WTC11 (cell line): ENCODE results near the gene ZNF736. TPM values are rescaled to one million over a fixed set of nuclear protein-coding genes. Genes with fewer than 3 reads are reported as not detected.

Experiments used
- ATAC-seq: fragments of 200-7000 bp; cut with Tn5 transposase; 2 replicates; pipeline ENCODE4 v1.10.0; 2021; ENCODE audit warnings: mild to moderate bottlenecking, moderate library complexity
- CTCF ChIA-PET: fragments of 300-600 bp; sonication (Branson Sonifier 250); formaldehyde crosslinking; loops from one replicate; lab custom pipeline; 2021; ENCODE audit warnings: antibody characterized with exemption; lab: Charles Lee
- POLR2A ChIA-PET: fragments of 350-600 bp; sonication (Branson Sonifier 250); formaldehyde crosslinking; loops from one replicate; lab custom pipeline; 2021; ENCODE audit warnings: antibody characterized with exemption; lab: Charles Lee
- DNase-seq: peaks from one replicate; pipeline ENCODE4 v3.0.0; 2021; ENCODE audit warnings: low spot score
- H3K27ac Mint-ChIP-seq: 2 replicates; pipeline ENCODE4 v1.8.0; 2021; ENCODE audit warnings: mixed read lengths
- H3K27me3 Mint-ChIP-seq: 2 replicates; pipeline ENCODE4 v1.8.0; 2021; ENCODE audit warnings: low read depth, mild to moderate bottlenecking, moderate library complexity, mixed read lengths
- H3K36me3 Mint-ChIP-seq: 2 replicates; pipeline ENCODE4 v1.8.0; 2021; ENCODE audit warnings: mixed read lengths
- H3K4me1 Mint-ChIP-seq: 2 replicates; pipeline ENCODE4 v1.8.0; 2022; ENCODE audit warnings: mixed read lengths
- H3K4me3 Mint-ChIP-seq: 2 replicates; pipeline ENCODE4 v1.8.0; 2021; ENCODE audit warnings: mild to moderate bottlenecking, moderate library complexity, mixed read lengths
- H3K9me3 Mint-ChIP-seq: 2 replicates; pipeline ENCODE4 v1.8.0; 2021; ENCODE audit warnings: mixed read lengths
- CBFB ChIP-seq: sonication (generic); formaldehyde crosslinking; IDR thresholded peaks from 2 replicates; pipeline ENCODE4 v1.8.1; 2022; ENCODE audit warnings: mild to moderate bottlenecking, low read depth, missing genetic modification reagents
- ESRRA ChIP-seq: sonication (generic); formaldehyde crosslinking; IDR thresholded peaks from 2 replicates; pipeline ENCODE4 v1.8.1; 2022; ENCODE audit warnings: mild to moderate bottlenecking, missing genetic modification reagents, borderline replicate concordance
- GRHL2 ChIP-seq: fragments of 250-450 bp; sonication (Bioruptor Pico); IDR thresholded peaks from 2 replicates; pipeline ENCODE4 v1.8.0; 2022; ENCODE audit warnings: mild to moderate bottlenecking, moderate library complexity; ENCODE audit not compliant: insufficient replicate concordance, severe bottlenecking
- IRF1 ChIP-seq: sonication (generic); formaldehyde crosslinking; IDR thresholded peaks from 2 replicates; pipeline ENCODE4 v1.8.0; 2023; ENCODE audit warnings: missing genetic modification reagents
- KAT7 ChIP-seq: sonication (generic); formaldehyde crosslinking; IDR thresholded peaks from 2 replicates; pipeline ENCODE4 v1.8.1; 2023; ENCODE audit warnings: missing genetic modification reagents, mild to moderate bottlenecking, borderline replicate concordance
- RELA ChIP-seq: sonication (generic); formaldehyde crosslinking; IDR thresholded peaks from 2 replicates; pipeline ENCODE4 v1.8.1; 2022; ENCODE audit warnings: missing genetic modification reagents, mild to moderate bottlenecking, borderline replicate concordance
- TEAD4 ChIP-seq: sonication (generic); formaldehyde crosslinking; IDR thresholded peaks from 2 replicates; pipeline ENCODE4 v1.8.0; 2022; ENCODE audit warnings: mild to moderate bottlenecking, missing genetic modification reagents
- TP53 ChIP-seq: sonication (generic); formaldehyde crosslinking; IDR thresholded peaks from 2 replicates; pipeline ENCODE4 v1.8.1; 2023; ENCODE audit warnings: mild to moderate bottlenecking, missing genetic modification reagents
- ZNF138 ChIP-seq: sonication (generic); formaldehyde crosslinking; conservative IDR thresholded peaks from 2 replicates; pipeline ENCODE4 v1.8.1; 2022; ENCODE audit warnings: mild to moderate bottlenecking, moderate library complexity, missing genetic modification reagents
- total RNA-seq: library from RNA; stranded (reverse); gene quantifications from 3 replicates; pipeline ENCODE4 v1.2.3, GENCODE V29; 2021
- TF ChIP-seq, protein P1 (sequence below): sonication (generic); formaldehyde crosslinking; IDR thresholded peaks from 2 replicates; pipeline ENCODE4 v1.8.1; 2022; ENCODE audit warnings: mild to moderate bottlenecking, missing genetic modification reagents, moderate library complexity, borderline replicate concordance
- TF ChIP-seq, protein P2 (sequence below): sonication (generic); formaldehyde crosslinking; IDR thresholded peaks from 2 replicates; pipeline ENCODE4 v1.8.1; 2023; ENCODE audit warnings: mild to moderate bottlenecking, missing genetic modification reagents
- TF ChIP-seq, protein P3 (sequence below): sonication (generic); formaldehyde crosslinking; IDR thresholded peaks from 2 replicates; pipeline ENCODE4 v1.8.1; 2022; ENCODE audit warnings: low read depth, missing genetic modification reagents, borderline replicate concordance
- TF ChIP-seq, protein P4 (sequence below): sonication (generic); formaldehyde crosslinking; IDR thresholded peaks from 2 replicates; pipeline ENCODE4 v1.8.0; 2022; ENCODE audit warnings: mild to moderate bottlenecking, missing genetic modification reagents
- TF ChIP-seq, protein P5 (sequence below): fragments of 250-450 bp; sonication (Bioruptor Pico); IDR thresholded peaks from 2 replicates; pipeline ENCODE4 v1.9.0; 2021; ENCODE audit warnings: mild to moderate bottlenecking

Gene ZNF736
- total RNA-seq, 1 experiment from 2014 or later, result 0.02 TPM

DNA sequence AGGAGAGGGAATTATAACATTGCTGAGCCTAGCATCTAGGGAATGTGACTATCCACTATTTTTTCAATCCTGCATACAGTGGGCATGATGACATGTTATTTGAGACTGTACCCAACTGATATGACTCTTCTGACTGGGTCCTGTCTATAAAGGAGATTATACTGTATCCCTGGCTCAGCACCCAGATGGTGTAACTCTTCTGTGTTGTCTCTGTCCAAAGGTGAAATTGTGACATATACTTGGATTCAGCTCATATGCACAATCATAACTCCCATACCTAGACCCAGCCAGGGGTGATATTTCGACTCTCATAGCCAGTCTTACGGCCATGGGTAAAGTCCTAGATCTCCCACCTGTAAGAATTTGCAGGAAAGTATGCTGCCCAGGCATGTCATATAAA lies 59.3 kb downstream of the ZNF736 start (continued):
- no peak for TF ChIP-seq KAT7 (CRISPR knock-in tag)

- CTCF ChIA-PET, result no interaction called here
- TF ChIP-seq GRHL2 (CRISPR knock-in tag), result no peak
- TF ChIP-seq, protein P1, sequence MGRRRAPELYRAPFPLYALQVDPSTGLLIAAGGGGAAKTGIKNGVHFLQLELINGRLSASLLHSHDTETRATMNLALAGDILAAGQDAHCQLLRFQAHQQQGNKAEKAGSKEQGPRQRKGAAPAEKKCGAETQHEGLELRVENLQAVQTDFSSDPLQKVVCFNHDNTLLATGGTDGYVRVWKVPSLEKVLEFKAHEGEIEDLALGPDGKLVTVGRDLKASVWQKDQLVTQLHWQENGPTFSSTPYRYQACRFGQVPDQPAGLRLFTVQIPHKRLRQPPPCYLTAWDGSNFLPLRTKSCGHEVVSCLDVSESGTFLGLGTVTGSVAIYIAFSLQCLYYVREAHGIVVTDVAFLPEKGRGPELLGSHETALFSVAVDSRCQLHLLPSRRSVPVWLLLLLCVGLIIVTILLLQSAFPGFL (CRISPR knock-in tag), result no peak
- TF ChIP-seq, protein P2, sequence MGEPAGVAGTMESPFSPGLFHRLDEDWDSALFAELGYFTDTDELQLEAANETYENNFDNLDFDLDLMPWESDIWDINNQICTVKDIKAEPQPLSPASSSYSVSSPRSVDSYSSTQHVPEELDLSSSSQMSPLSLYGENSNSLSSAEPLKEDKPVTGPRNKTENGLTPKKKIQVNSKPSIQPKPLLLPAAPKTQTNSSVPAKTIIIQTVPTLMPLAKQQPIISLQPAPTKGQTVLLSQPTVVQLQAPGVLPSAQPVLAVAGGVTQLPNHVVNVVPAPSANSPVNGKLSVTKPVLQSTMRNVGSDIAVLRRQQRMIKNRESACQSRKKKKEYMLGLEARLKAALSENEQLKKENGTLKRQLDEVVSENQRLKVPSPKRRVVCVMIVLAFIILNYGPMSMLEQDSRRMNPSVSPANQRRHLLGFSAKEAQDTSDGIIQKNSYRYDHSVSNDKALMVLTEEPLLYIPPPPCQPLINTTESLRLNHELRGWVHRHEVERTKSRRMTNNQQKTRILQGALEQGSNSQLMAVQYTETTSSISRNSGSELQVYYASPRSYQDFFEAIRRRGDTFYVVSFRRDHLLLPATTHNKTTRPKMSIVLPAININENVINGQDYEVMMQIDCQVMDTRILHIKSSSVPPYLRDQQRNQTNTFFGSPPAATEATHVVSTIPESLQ (CRISPR knock-in tag), result no peak
- no peak for TF ChIP-seq RELA (CRISPR knock-in tag)
- TF ChIP-seq ESRRA, result no peak
- TF ChIP-seq, protein P3, sequence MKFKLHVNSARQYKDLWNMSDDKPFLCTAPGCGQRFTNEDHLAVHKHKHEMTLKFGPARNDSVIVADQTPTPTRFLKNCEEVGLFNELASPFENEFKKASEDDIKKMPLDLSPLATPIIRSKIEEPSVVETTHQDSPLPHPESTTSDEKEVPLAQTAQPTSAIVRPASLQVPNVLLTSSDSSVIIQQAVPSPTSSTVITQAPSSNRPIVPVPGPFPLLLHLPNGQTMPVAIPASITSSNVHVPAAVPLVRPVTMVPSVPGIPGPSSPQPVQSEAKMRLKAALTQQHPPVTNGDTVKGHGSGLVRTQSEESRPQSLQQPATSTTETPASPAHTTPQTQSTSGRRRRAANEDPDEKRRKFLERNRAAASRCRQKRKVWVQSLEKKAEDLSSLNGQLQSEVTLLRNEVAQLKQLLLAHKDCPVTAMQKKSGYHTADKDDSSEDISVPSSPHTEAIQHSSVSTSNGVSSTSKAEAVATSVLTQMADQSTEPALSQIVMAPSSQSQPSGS (CRISPR knock-in tag), result no peak
- TF ChIP-seq TP53 (CRISPR knock-in tag), result no peak
- TF ChIP-seq, protein P4, sequence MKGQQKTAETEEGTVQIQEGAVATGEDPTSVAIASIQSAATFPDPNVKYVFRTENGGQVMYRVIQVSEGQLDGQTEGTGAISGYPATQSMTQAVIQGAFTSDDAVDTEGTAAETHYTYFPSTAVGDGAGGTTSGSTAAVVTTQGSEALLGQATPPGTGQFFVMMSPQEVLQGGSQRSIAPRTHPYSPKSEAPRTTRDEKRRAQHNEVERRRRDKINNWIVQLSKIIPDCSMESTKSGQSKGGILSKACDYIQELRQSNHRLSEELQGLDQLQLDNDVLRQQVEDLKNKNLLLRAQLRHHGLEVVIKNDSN (CRISPR knock-in tag), result no peak
- no peak for TF ChIP-seq IRF1 (CRISPR knock-in tag)
- no peak for TF ChIP-seq KAT7 (CRISPR knock-in tag)
- no peak for TF ChIP-seq CBFB (CRISPR knock-in tag)
- TF ChIP-seq ZNF138, result no peak
- TF ChIP-seq, protein P5, sequence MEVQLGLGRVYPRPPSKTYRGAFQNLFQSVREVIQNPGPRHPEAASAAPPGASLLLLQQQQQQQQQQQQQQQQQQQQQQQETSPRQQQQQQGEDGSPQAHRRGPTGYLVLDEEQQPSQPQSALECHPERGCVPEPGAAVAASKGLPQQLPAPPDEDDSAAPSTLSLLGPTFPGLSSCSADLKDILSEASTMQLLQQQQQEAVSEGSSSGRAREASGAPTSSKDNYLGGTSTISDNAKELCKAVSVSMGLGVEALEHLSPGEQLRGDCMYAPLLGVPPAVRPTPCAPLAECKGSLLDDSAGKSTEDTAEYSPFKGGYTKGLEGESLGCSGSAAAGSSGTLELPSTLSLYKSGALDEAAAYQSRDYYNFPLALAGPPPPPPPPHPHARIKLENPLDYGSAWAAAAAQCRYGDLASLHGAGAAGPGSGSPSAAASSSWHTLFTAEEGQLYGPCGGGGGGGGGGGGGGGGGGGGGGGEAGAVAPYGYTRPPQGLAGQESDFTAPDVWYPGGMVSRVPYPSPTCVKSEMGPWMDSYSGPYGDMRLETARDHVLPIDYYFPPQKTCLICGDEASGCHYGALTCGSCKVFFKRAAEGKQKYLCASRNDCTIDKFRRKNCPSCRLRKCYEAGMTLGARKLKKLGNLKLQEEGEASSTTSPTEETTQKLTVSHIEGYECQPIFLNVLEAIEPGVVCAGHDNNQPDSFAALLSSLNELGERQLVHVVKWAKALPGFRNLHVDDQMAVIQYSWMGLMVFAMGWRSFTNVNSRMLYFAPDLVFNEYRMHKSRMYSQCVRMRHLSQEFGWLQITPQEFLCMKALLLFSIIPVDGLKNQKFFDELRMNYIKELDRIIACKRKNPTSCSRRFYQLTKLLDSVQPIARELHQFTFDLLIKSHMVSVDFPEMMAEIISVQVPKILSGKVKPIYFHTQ (CRISPR knock-in tag), result no peak
- no peak for TF ChIP-seq TEAD4 (CRISPR knock-in tag)
- TF ChIP-seq, all 79 proteins: peak for 0
- ATAC-seq (no peak), DNase-seq (no peak)
- Mint-ChIP-seq H3K27me3 (peaks cover 4% of the 10 kb centered on the region; the same call in 1 of the 2 replicates), H3K9me3 (peaks cover 77% of the 10 kb centered on the region), H3K36me3 (peaks cover 64% of the 10 kb centered on the region), H3K4me3 (no peak overlapping the region), H3K27ac (no peak overlapping the region), H3K4me1 (no peaks in the 10 kb centered on the region)
- POLR2A ChIA-PET, result no interaction called here
Observed at GRCh38 chr7:64400401-64400800, 86.6 kb downstream of the ZNF736 start.

Other genes starting within 250 kb of the ZNF736 start
- gene ZNF735, start 106.8 kb upstream of the ZNF736 start, total RNA-seq, result not detected in 3 replicates
- not detected in 3 replicates for gene ZNF679, start 85.5 kb upstream of the ZNF736 start, total RNA-seq
- 12.9 to 13.9 TPM (median 13.0 TPM) in 3 replicates for gene ZNF680, start 249.1 kb downstream of the ZNF736 start, total RNA-seq